Right lobe of liver (tissue), 6 donors: ENCODE results near the gene WDFY1. TPM values are rescaled to one million over a fixed set of nuclear protein-coding genes. Genes with fewer than 3 reads are reported as not detected.

ENCODE experiments used
- ATAC-seq, 4 donors: fragments of 200-7000 bp; cut with Tn5 transposase; one replicate each; pipeline ENCODE4 v1.9.1; 2020; ENCODE audit warnings: mild to moderate bottlenecking in 4 of 4, moderate library complexity in 4 of 4
- DNase-seq, 3 donors: peaks; one replicate each; pipeline ENCODE4 v3.0.0-alpha.2; 2020
- H3K27ac ChIP-seq, 3 donors: fragments of 200-600 bp; one replicate each; pipeline ENCODE4 v1.8.0; 2022
- H3K27me3 ChIP-seq, 2 donors: fragments of 200-600 bp; one replicate each; pipeline ENCODE4 v1.8.0; 2022
- H3K36me3 ChIP-seq, 4 donors: fragments of 200-600 bp; sonication (generic) in 1 of 4; one replicate each; pipeline versions ENCODE4 v1.5.1 to v1.8.0; 2017 to 2022; ENCODE audit warnings: control low read depth in 1 of 4
- H3K4me1 ChIP-seq, 4 donors: fragments of 200-600 bp; sonication (generic) in 1 of 4; one replicate each; pipeline versions ENCODE4 v1.5.1 to v1.8.0; 2017 to 2022; ENCODE audit warnings: control low read depth in 1 of 4
- H3K4me3 ChIP-seq, 3 donors: fragments of 200-600 bp; one replicate each; pipeline ENCODE4 v1.8.0; 2022
- H3K9me3 ChIP-seq, 4 donors: fragments of 200-600 bp; sonication (generic) in 1 of 4; one replicate each; pipeline versions ENCODE4 v1.5.1 to v1.8.0; 2017 to 2022; ENCODE audit warnings: control low read depth in 1 of 4
- CTCF ChIP-seq, 4 donors: fragments of 200-600 bp in 3 of 4; fragments of 450-650 bp in 1 of 4; IDR thresholded peaks; one replicate each; pipeline versions ENCODE4 v1.5.1 to v1.8.0; 2016 to 2022; ENCODE audit warnings: antibody characterized with exemption in 4 of 4, mild to moderate bottlenecking in 2 of 4
- POLR2A ChIP-seq: fragments of 450-650 bp; IDR thresholded peaks from one replicate; pipeline ENCODE4 v1.6.1; 2017; ENCODE audit warnings: antibody characterized with exemption, mild to moderate bottlenecking
- WGBS: methylation state at CpG from one replicate; pipeline ENCODE4 v1.1.6; 2018; ENCODE audit warnings: low coverage, low lambda C conversion rate; ENCODE audit not compliant: insufficient coverage; ENCODE audit errors: missing lambda C conversion rate; 5-methylcytosine and 5-hydroxymethylcytosine counted together
- intact Hi-C, 2 donors: fragments of 100-400 bp; cut with DNase I; formaldehyde crosslinking; loops; one replicate each; pipeline versions ENCODE4 v1.11.2 to v1.14.1; 2022
- total RNA-seq, 6 experiments: library from RNA; depleted of rRNA in 2 of 6; stranded (reverse); fragments of >200 nt in 2 of 6; fragmentation: NEBNext Ultra II Directional in 3 of 6; extraction: Animal tissue kit (Norgen Biotek cat#: 25700) in 3 of 6; gene quantifications; one replicate each; pipeline versions ENCODE4 v1.1.0 to v1.2.4, GENCODE V29; 2016 to 2023
- donor health status: DM: no; HTN: yes; CAD: no.
- donor health status: DM: no; HTN: no; CAD: no.
- donor health status: DM: no; HTN: no; CAD: no.
- donor health status: DM: no; HTN: yes; CAD: no.
- donor health status: DM: no; HTN: yes; CAD: no.

Gene WDFY1
- total RNA-seq, 6 experiments from 2014 or later, result 19.7 to 28.0 (median 21.4) TPM

GRCh38 chr2:223908304-223908998 is 36.7 kb downstream of the WDFY1 start:
- Histone ChIP-seq H3K27me3 (no peaks in the 10 kb centered on the region), H3K27ac (peak overlapping the region; percentile 63 to 92 (median 89)), H3K4me3 (no peak overlapping the region), H3K9me3 (no peaks in the 10 kb centered on the region), H3K4me1 (peaks cover 0 to 26% (median 11%) of the 10 kb centered on the region in 4 donors), H3K36me3 (peaks cover 0 to 5% (median 1%) of the 10 kb centered on the region in 4 donors)
- intact Hi-C loops, result loop anchor here in 1 of 2 donors (10.0 kb wide), 1 partner anchor 46 kb away; the partner anchor contains the start of gene MRPL44
- DNase-seq, result peak; percentile 76 to 89 (median 86)
- WGBS, result 26% methylated on average over 8 of the region's 8 CpGs
- ATAC-seq, result peak; percentile 90 to 97 (median 95)
- no peak for TF ChIP-seq CTCF (IDR thresholded peaks at IDR 0.05)
- TF ChIP-seq POLR2A, result peak; percentile 36

DNA sequence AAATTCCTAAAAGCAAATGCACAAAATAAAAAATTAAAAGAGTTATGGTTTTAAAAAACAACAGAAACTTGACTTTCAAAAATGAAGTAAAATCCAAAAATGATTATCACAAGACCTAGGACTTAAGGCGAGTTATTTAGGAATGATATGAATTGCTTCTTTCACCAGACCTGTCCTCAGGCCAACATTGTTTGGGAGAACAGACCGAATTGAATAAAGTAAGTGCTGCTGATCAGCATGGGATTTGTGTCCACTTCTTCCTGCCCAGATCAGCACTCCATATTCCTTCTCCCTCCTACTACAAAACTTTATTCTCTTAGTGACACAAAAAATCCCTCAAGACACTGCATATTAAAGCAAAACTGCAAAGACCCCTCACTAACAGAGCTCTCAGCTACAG is 39.1 kb downstream of the WDFY1 start:
- H3K36me3 ChIP-seq, result peaks cover 0 to 8% (median 4%) of the 10 kb centered on the region in 4 donors
- H3K4me3 ChIP-seq, result no peak overlapping the region
- no peak overlapping the region for H3K27ac ChIP-seq
- H3K9me3 ChIP-seq, result no peaks in the 10 kb centered on the region
- no peaks in the 10 kb centered on the region for H3K27me3 ChIP-seq
- DNase-seq (no peak), ATAC-seq (no peak)
- WGBS, result 67% methylated on average over 2 of the region's 2 CpGs
- H3K4me1 ChIP-seq, result peaks cover 0 to 26% (median 11%) of the 10 kb centered on the region in 4 donors
- intact Hi-C loops, result loop anchor here in 1 of 2 donors (10.0 kb wide), 1 partner anchor 49 kb away; the partner anchor contains the start of gene MRPL44
- TF ChIP-seq POLR2A (no peak), CTCF (IDR thresholded peaks at IDR 0.05) (no peak)

DNA sequence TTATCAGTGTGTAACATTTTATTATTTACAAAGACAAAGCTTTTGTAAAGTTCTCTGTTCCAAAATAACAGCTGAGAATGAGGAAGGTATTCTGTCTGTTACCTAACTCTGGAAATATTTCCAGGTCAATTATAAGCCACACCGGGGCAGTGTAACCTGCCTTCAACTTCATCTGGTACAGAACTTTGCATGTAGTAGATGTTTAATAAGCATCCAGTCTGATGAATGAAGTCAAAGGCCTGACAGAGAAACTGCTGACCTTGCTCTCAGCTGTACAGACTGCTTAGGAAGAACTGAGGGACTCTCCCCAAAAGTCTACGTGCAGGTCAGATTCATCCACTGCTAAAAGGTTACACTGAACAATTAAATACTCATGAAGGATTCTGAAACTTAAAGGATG is 43.3 kb downstream of the WDFY1 start:
- H3K27ac ChIP-seq, result peak overlapping the region in 1 of 3 donors; percentile 16
- intact Hi-C loops, result loop anchor here in 1 of 2 donors (10.0 kb wide), 1 partner anchor 53 kb away; the partner anchor contains the start of gene MRPL44
- no peaks in the 10 kb centered on the region for H3K4me1 ChIP-seq
- 16% methylated on average over 2 of the region's 2 CpGs for WGBS
- H3K27me3 ChIP-seq, result no peaks in the 10 kb centered on the region
- TF ChIP-seq POLR2A (no peak), CTCF (IDR thresholded peaks at IDR 0.05) (peak; percentile 39 to 56 (median 52))
- peaks cover 4 to 33% (median 11%) of the 10 kb centered on the region in 4 donors for H3K36me3 ChIP-seq
- H3K4me3 ChIP-seq, result no peak overlapping the region
- ATAC-seq (peak; percentile 95 to 98 (median 96)), DNase-seq (no peak)
- H3K9me3 ChIP-seq, result no peaks in the 10 kb centered on the region

DNA sequence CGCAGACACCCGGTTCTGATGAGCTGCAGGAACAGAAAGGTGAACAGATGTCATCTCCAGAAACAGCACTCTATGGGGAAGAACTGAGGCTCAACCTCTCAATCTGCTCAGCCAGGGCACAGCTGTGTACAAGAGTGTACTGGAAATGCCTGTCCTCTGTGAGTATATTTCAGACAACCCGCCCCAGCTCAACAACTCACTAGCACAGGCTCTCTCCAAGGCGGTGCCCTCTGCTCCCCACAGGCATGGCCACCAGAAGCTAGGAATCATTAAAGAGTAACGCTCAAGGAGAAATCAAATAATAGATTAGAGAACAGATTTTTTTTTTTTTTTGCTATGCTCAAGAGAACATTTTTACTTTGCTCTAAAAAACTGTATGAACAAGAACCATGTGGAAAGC is 43.8 kb downstream of the WDFY1 start:
- DNase-seq, result no peak
- H3K27ac ChIP-seq, result peak overlapping the region in 1 of 3 donors; percentile 16
- no peaks in the 10 kb centered on the region for H3K4me1 ChIP-seq
- H3K4me3 ChIP-seq, result no peak overlapping the region
- WGBS, result 41% methylated on average over 4 of the region's 5 CpGs
- intact Hi-C loops, result loop anchor here in 1 of 2 donors (10.0 kb wide), 1 partner anchor 53 kb away; the partner anchor contains the start of gene MRPL44
- TF ChIP-seq POLR2A (no peak), CTCF (IDR thresholded peaks at IDR 0.05) (no peak)
- H3K9me3 ChIP-seq, result no peaks in the 10 kb centered on the region
- H3K27me3 ChIP-seq, result no peaks in the 10 kb centered on the region
- ATAC-seq, result peak in 3 of 4 donors; percentile 23 to 47 (median 40)
- H3K36me3 ChIP-seq, result peaks cover 4 to 33% (median 11%) of the 10 kb centered on the region in 4 donors
